IPS-20b (cell line): ENCODE measurements around the gene PPA2.

Experiments used
- H3K27ac ChIP-seq: one replicate; pipeline ENCODE4 v1.5.1; 2013; ENCODE audit warnings: low read length
- H3K27me3 ChIP-seq: 2 replicates; pipeline ENCODE4 v1.6.1; 2013; ENCODE audit warnings: mild to moderate bottlenecking, low read length, inconsistent platforms; ENCODE audit not compliant: insufficient read depth
- H3K36me3 ChIP-seq: 2 replicates; pipeline ENCODE4 v1.6.1; 2013; ENCODE audit warnings: low read depth, mild to moderate bottlenecking, inconsistent platforms, low read length, moderate library complexity; ENCODE audit not compliant: insufficient read depth
- H3K4me1 ChIP-seq: 2 replicates; pipeline ENCODE4 v1.6.1; 2013; ENCODE audit warnings: mild to moderate bottlenecking, control low read depth, inconsistent platforms, low read length, moderate library complexity; ENCODE audit not compliant: insufficient read depth
- H3K4me3 ChIP-seq: 2 replicates; pipeline ENCODE4 v1.5.1; 2013; ENCODE audit warnings: mild to moderate bottlenecking, low read length, inconsistent platforms
- H3K9ac ChIP-seq: 2 replicates; pipeline ENCODE4 v1.6.1; 2013; ENCODE audit warnings: low read depth, mild to moderate bottlenecking, inconsistent platforms, low read length, moderate library complexity
- H3K9me3 ChIP-seq: 2 replicates; pipeline ENCODE4 v1.6.1; 2013; ENCODE audit warnings: mild to moderate bottlenecking, low read depth, low read length, inconsistent platforms; ENCODE audit not compliant: insufficient read depth

PPA2 gene

DNA sequence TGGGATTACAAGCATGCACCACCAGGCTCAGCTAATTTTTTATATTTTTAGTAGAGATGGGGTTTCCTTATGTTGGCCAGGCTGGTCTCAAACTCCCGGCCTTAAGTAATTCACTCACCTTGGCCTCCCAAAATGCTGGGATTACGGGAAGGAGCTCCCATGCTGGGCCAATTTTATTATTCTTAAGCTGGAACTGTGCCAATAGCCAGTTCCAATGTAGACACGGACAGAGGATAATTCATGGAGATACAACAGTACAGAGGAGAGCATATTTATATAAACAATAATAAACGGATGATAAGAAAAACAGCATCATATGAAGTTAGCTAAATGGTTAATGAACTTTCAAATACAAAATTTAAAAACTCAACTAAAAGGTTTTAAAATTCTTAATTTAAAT lies 87.8 kb downstream of the PPA2 start:
- no peak overlapping the region for H3K4me3 ChIP-seq
- H3K9me3 ChIP-seq = no peaks in the 10 kb centered on the region
- peaks cover 16% of the 10 kb centered on the region for H3K36me3 ChIP-seq
- no peaks in the 10 kb centered on the region for H3K27me3 ChIP-seq
- H3K9ac ChIP-seq = no peak overlapping the region
- no peak overlapping the region for H3K27ac ChIP-seq
- no peaks in the 10 kb centered on the region for H3K4me1 ChIP-seq

DNA sequence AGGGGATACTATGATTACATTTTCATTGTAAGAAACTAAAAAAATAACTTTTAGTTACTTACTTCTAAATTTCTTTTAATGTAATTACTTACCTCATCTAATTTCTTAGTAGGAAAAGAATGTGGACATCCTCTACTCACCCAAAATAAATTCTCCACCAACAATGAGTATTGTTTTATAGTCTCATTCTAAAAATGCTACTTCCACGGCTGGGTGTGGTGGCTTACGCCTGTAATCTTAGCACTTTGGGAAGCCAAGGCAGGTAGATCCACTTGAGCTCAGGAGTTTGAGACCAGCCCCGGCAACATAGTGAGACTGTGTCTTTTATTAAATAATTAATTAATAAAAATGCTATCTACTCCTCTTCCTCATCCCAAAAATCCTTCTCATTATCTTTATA lies 99.8 kb downstream of the PPA2 start:
- H3K27ac ChIP-seq = no peak overlapping the region
- no peaks in the 10 kb centered on the region for H3K4me1 ChIP-seq
- H3K4me3 ChIP-seq = no peak overlapping the region
- H3K36me3 ChIP-seq = no peaks in the 10 kb centered on the region
- no peaks in the 10 kb centered on the region for H3K9me3 ChIP-seq
- H3K9ac ChIP-seq = no peak overlapping the region
- no peaks in the 10 kb centered on the region for H3K27me3 ChIP-seq

DNA sequence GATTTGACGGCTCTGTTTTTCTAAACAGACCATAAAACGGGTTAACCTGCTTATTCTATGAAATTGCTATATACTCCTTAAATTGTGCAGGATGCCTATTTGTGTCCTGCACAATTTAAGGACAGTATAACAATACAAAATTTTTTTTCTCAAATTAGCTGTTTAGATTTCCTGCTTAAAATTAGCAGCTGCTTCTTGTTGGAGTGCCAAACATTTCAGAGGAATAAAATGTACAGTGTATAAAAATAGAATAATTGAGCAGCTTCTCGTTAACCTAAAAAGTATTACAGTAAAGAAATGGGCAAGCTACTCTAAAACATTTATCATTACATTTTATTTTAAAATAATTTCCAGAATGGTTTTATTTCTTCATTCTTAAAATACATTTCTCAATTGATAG lies 100.5 kb downstream of the PPA2 start:
- Histone ChIP-seq H3K4me1 (no peaks in the 10 kb centered on the region), H3K9me3 (no peaks in the 10 kb centered on the region), H3K27ac (no peak overlapping the region), H3K36me3 (no peaks in the 10 kb centered on the region), H3K9ac (no peak overlapping the region), H3K4me3 (no peak overlapping the region), H3K27me3 (no peaks in the 10 kb centered on the region)

DNA sequence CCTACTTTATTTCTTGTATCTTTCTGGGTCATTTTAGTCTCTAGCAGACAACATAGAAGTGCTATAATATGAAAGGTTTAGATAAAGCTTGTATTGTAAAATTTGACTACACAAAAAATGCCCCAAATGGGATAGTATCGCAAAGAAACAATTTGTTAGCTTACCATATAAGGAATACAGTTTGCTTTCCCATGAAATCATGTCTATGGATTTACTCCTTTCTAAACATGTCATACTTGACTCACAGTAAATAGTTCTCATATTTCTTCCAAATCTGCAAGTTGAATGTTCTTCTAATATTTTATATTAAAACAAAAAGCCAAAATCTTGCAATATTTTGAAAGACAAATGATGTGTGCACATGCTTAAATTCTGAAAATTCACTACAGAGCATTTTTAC lies 103.9 kb downstream of the PPA2 start:
- Histone ChIP-seq H3K9ac (no peak overlapping the region), H3K27ac (no peak overlapping the region), H3K36me3 (peaks cover 7% of the 10 kb centered on the region), H3K27me3 (no peaks in the 10 kb centered on the region), H3K4me3 (no peak overlapping the region), H3K9me3 (peaks cover 19% of the 10 kb centered on the region), H3K4me1 (no peaks in the 10 kb centered on the region)

DNA sequence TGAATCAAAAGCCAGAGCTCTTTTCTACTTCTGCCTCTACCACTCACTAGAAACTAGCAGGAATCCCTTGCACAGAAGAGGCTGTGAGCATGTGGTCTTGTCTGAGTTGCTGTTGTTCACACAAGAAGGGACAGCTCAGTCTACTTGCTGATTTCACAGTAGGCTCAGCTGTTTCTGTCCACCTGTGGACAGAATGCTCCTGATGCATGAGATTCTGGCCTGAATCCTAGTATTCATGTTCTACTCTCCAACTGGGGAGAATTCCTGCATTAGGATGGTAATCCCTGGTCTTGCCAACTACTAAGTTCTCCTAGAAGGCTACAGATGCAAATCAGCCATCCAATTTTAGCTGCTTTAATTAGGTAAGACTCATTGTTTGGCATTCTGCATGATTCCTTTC lies 112.8 kb downstream of the PPA2 start:
- Histone ChIP-seq H3K27ac (no peak overlapping the region), H3K9ac (no peak overlapping the region), H3K27me3 (no peaks in the 10 kb centered on the region), H3K9me3 (peaks cover 8% of the 10 kb centered on the region), H3K4me3 (no peak overlapping the region), H3K36me3 (no peaks in the 10 kb centered on the region), H3K4me1 (no peaks in the 10 kb centered on the region)

DNA sequence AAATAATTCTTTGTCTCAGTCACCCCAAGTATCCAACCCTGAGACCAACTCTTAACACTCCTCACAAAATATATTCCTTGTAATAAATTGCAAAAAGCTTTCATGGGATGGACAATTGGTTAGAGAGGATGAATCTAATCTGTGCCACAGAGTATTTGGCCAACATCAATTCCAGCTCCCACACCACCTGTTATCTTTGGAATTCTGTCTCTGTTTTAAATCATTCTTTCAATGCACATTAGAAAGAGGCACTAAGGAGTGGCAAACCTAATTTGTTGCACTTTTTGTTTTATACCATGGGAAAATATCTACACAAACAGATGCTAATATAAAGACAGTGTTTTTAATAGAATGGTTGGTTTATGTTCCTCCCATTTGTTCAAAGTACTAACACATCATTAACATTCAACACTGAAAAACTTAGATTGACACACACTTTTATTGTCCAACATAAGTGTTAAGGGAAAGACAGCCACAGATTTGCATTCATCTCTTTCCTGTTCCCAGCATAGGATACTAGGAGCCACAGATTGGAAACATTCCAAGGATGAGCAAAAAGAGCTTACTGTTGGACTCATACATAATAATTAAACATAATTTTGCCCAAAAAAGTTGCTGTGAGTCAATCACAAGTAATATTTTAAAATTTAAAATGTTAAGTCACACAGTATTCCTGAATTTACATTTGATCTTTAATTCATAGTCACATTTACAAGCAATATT lies 116.4 kb downstream of the PPA2 start:
- Histone ChIP-seq H3K9me3 (no peaks in the 10 kb centered on the region), H3K4me3 (no peak overlapping the region), H3K27ac (no peak overlapping the region), H3K9ac (no peak overlapping the region), H3K27me3 (no peaks in the 10 kb centered on the region), H3K4me1 (no peaks in the 10 kb centered on the region), H3K36me3 (no peaks in the 10 kb centered on the region)

DNA sequence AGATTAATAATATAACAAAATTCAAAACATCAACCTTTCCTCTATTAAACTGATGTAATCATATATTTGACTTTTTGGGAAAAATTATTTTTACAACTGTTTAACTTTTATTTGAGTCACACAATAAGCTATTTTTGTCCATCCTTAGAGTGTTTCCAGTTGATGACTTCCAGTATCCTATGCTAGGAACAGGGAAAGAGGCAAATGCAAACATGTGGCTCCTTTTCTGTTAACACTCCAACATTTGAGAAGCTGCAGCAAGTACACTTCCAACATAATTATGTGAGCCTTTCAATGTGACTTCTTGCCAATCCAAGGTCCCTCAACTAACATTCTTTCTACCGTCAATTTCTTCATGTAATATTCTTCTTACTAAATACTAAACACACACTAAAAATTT lies 117.7 kb downstream of the PPA2 start:
- H3K27me3 ChIP-seq = no peaks in the 10 kb centered on the region
- no peaks in the 10 kb centered on the region for H3K4me1 ChIP-seq
- no peak overlapping the region for H3K4me3 ChIP-seq
- no peak overlapping the region for H3K9ac ChIP-seq
- no peaks in the 10 kb centered on the region for H3K9me3 ChIP-seq
- H3K27ac ChIP-seq = no peak overlapping the region
- H3K36me3 ChIP-seq = no peaks in the 10 kb centered on the region

DNA sequence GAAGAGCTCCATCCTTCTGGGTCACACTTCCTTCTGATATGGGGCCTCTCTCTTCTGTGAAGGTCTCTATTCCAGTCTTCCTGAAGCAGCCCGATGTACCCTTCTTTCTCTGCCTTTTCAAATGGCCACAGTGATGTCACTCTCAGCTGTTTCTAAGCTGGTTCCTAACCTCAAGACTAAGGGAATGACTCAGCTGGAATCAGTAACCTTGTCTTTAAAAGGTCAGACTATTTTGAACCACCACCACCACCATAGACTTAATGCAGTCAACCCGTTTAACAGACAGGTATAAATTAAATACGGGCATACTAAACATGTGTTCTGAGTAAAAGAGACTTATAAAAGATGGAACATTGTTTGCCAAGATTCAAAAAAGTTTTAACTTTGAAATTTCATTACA lies 121.0 kb downstream of the PPA2 start:
- Histone ChIP-seq H3K9ac (no peak overlapping the region), H3K4me3 (no peak overlapping the region), H3K36me3 (no peaks in the 10 kb centered on the region), H3K27me3 (no peaks in the 10 kb centered on the region), H3K27ac (no peak overlapping the region), H3K4me1 (no peaks in the 10 kb centered on the region), H3K9me3 (no peaks in the 10 kb centered on the region)

DNA sequence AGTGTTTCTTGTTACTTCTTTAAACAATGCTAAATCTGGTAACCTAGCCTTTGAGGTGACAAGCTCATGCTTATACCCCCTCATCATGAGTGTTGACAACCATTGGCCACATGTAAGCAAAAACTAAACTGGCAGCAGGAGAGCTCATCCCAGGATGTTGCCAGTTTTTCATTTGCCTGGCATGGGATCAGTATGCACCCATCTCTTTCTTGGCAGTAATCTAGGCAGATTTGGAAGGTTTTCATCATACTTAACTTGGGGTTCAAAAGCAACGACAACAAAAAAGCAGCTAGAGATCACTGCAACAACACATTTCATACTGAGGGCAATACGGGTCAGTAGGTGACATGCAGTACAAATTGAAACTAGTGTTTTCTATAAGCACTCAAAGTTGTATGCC lies 122.0 kb downstream of the PPA2 start:
- no peak overlapping the region for H3K9ac ChIP-seq
- no peaks in the 10 kb centered on the region for H3K9me3 ChIP-seq
- no peaks in the 10 kb centered on the region for H3K36me3 ChIP-seq
- no peaks in the 10 kb centered on the region for H3K4me1 ChIP-seq
- no peak overlapping the region for H3K27ac ChIP-seq
- no peaks in the 10 kb centered on the region for H3K27me3 ChIP-seq
- H3K4me3 ChIP-seq = no peak overlapping the region

DNA sequence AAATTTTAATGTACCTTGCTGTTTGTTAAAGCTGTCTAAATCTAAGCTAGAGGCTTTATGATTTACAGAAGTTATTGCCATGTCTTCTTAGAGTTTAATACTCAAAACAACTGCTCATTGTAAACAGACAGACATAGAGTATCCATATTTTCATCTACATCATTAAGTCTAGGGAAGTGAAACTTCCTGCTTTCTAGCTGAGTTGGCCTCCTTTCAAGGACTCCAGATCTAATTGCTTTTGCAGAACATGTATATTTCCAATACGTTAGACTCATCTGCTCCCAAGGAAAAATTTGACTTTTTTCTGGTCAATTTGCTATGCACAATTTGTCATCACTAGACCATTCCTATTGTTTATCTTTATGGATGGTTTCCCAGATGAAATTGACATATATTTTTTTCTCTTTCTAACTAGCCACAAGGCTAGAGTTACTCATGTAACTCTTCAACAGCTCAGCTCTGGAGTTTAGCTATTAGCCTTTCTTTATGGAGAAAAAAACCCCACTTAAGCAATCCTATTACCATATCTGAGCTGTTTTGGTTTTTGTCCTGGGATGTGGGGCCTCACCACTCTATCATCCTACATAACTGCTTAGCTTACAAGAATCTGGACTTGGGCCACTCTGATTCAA lies 122.9 kb downstream of the PPA2 start:
- H3K9me3 ChIP-seq = no peaks in the 10 kb centered on the region

DNA sequence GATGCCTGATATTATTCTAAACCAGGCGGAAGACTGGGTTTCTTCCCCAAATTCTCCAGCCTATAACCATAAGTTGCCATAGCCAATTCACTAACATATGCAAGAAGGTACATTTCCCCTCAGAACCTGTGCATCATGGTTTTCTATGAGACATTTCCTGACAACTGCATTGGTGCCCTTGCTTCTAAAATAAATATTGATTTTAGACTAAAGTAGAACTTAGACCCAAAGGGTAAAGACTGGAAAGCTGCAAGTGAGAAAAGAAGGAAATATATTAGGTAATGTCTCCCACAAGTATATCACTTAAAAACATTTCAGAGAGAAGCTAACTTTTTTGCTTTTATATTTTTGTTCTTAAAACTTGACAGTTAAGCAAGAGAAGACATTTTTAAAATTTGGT lies 125.1 kb downstream of the PPA2 start:
- Histone ChIP-seq H3K9me3 (no peaks in the 10 kb centered on the region), H3K36me3 (no peaks in the 10 kb centered on the region), H3K9ac (no peak overlapping the region), H3K4me3 (no peak overlapping the region), H3K27ac (no peak overlapping the region), H3K4me1 (no peaks in the 10 kb centered on the region), H3K27me3 (no peaks in the 10 kb centered on the region)

More for the DNA sequence above, 122.9 kb downstream of the PPA2 start:
- Histone ChIP-seq H3K4me1 (no peaks in the 10 kb centered on the region), H3K27me3 (no peaks in the 10 kb centered on the region), H3K9ac (no peak overlapping the region), H3K4me3 (no peak overlapping the region), H3K36me3 (no peaks in the 10 kb centered on the region), H3K27ac (no peak overlapping the region)

DNA sequence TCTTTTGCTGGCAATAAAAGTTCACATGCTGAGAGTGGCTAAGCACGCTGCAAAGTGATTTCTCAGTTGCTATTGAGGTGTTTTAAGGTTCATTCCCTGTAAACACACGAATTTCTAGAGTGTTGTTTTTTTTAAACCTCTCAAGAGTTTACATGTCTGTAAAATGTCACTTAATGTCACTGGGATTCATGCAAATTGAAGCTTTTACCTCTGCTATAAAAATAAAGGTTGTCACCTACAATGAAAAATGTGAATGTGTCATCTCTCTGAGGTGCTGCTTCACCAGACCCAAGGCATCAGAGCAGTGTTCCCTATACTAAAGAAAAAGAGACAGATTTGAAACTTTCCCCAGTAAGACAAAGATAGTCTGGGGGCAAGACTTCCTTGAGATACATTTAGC lies 127.0 kb downstream of the PPA2 start:
- Histone ChIP-seq H3K9ac (no peak overlapping the region), H3K36me3 (no peaks in the 10 kb centered on the region), H3K9me3 (no peaks in the 10 kb centered on the region), H3K4me1 (no peaks in the 10 kb centered on the region), H3K27ac (no peak overlapping the region), H3K4me3 (no peak overlapping the region), H3K27me3 (no peaks in the 10 kb centered on the region)
